AG04449 (cell line): Measurements from ENCODE around the gene ADM.
A peak's percentile ranks its signal among the peaks of the same experiment; 100 is the strongest.

Experiments
- CTCF ChIA-PET: fragments of 350-600 bp; formaldehyde crosslinking; extraction: SDS; loops from one replicate; lab custom pipeline; 2021; ENCODE audit warnings: antibody characterized with exemption; lab: Yijun Ruan, JAX
- POLR2A ChIA-PET: fragments of 400-600, 350-600 bp; formaldehyde crosslinking; extraction: SDS; loops from one replicate; lab custom pipeline; 2020; ENCODE audit warnings: antibody characterized with exemption, inconsistent platforms; lab: Yijun Ruan, JAX
- DNase-seq: peaks from one replicate; pipeline ENCODE4 v3.0.0-alpha.2; 2010; ENCODE audit warnings: low read depth, low spot score
- H3K4me3 ChIP-seq: 2 replicates; pipeline ENCODE4 v1.5.1; 2011; ENCODE audit warnings: low read depth, mild to moderate bottlenecking, control low read depth, low read length
- TF ChIP-seq, protein P1 (sequence below): IDR thresholded peaks from one replicate; pipeline ENCODE4 v1.5.1; 2011; ENCODE audit warnings: mild to moderate bottlenecking, moderate library complexity, low read length, control low read depth, inconsistent platforms; ENCODE audit not compliant: insufficient read depth; ENCODE audit errors: missing control alignments

ADM gene

DNA sequence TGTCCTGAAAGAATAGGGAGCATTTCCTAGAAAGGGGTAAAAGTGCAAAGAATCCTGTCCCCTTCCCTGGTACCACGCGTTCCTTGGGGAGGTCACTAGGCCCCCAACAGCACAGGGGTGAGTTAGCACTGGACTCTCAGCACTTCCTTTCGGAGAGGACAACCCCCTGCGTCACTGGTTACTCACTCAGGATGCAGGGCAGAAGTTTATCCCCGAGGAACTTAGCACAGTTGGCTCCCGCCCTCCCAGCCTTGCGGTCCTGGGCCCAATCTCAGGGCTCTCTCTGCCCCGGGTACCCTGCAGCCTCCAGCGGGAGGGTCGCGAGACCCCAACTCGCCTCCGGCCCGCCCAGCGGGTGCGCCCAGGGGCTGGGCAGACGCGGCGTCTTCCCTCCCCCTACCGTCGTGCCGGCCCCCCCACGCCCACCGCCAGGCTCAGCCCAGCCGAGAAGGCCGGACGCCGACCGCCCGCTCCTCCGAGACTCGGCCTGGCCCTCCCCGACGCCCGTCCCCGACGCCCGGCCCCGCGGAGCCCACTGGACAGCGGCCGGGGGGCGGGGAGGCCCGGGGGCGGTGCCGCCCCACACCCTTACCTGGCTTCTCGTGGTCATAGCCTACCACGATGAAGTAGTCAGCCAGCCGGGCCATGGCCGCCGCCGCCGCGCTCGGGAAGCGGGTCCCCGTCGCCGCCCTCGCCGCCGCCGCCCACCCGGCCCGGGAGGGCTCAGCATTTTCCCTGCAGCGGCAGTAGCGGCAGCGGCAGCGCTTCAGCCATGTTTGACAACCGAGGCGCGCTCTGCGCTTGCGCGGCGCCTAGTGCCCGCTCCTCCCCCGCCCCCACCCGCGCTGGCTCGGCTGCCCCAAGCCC lies 11.2 kb upstream of the ADM start, which contains the start of gene SBF2:
Gene SBF2 (minus strand): TSS at position 797 of the 867 bp plus-strand sequence. CDS start 150 bp downstream, at position 647.
- POLR2A ChIA-PET = interaction anchor here (0.6 to 1.0 kb wide), 3 partner anchors 9 to 690 kb away, joined by 3 to 7 read pairs (median 3); partner anchors contain the start of gene ADM
- CTCF ChIA-PET = interaction anchor here (1.4 to 1.7 kb wide), 2 partner anchors 9 to 86 kb away, joined by 3 to 6 read pairs; no protein-coding TSS in a partner anchor
- DNase-seq = no peak
- TF ChIP-seq, protein P1, sequence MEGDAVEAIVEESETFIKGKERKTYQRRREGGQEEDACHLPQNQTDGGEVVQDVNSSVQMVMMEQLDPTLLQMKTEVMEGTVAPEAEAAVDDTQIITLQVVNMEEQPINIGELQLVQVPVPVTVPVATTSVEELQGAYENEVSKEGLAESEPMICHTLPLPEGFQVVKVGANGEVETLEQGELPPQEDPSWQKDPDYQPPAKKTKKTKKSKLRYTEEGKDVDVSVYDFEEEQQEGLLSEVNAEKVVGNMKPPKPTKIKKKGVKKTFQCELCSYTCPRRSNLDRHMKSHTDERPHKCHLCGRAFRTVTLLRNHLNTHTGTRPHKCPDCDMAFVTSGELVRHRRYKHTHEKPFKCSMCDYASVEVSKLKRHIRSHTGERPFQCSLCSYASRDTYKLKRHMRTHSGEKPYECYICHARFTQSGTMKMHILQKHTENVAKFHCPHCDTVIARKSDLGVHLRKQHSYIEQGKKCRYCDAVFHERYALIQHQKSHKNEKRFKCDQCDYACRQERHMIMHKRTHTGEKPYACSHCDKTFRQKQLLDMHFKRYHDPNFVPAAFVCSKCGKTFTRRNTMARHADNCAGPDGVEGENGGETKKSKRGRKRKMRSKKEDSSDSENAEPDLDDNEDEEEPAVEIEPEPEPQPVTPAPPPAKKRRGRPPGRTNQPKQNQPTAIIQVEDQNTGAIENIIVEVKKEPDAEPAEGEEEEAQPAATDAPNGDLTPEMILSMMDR = no peak
- peak within 1 kb of the TSS; percentile 79 for H3K4me3 ChIP-seq

DNA sequence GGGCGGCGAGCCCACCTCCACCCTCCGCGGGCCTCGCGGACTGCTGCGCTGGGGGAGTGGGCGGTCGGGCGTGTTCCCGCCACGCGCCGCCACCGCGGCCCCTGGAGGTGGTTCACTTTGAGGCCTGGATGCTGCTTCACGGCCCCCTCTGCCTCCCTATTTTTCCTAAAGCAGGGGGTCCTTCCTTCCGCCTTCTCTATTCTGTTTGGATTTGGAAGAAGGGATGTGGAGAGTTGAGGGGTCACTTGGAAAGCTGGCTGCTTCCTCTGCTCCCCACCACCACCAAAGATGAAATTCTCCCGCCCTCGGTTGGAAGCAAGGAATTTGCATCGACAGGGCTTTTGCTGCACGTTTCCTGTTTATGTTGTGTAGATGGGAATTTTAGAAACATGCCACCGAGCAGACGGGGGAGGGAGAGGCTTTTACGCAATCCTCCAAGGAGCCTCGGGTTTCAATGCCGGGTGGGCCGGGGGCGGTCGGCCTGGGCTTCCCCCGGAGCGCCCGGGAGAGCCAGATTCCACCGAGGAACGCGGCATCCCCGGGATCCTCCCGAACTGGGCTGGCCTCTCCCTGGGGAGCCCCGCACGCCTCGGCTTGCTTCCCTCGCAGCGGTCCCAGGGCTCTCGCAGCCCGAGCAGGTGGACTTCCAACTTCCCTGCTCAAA lies 10.5 kb upstream of the ADM start:
- no peak for DNase-seq
- ChIA-PET CTCF (no interaction called here), POLR2A (interaction anchor here (2.9 kb wide), 1 partner anchor 11 kb away, joined by 27 read pairs; the partner anchor contains the start of gene ADM)
- TF ChIP-seq, protein P1 = no peak
- peak overlapping the region; percentile 79 for H3K4me3 ChIP-seq

DNA sequence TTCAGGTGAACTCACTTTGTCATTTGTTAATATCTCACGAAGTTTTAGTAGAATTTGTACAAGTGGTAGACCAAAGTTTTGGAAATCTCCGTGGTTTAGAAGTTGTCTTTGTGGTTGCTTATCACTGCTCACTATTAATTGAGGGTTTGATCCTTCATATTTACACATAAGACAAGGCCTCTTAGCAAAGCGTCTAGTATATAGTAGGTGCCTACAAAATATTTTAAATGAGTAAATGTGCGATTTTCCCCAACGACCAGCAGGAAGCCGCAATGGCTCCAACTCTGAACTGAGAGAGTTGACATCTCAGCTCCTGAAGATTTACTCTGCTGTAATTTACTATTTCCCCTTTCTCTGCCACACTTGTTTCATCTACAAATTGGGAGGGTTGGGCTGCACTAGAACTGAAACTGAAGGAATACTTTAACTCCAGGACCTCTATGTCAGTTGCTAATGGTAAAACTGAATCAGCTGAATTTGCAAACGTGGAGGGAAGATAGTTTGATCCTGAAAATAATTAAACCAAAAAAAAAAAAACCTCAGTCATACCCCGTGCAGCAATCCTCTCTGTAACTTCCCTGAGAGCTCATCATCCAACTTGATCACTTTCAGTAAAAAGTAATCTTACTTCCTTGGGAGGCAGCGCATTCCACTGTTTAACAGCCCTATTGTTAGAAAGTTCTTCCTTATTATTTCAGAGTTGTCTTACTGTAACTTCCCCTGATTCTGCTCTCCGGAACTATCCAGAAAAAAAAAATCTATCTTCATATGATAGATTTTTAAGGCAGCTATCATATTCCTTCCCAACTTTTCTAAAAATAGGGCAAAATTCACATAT lies 9.6 kb upstream of the ADM start:
- DNase-seq = no peak
- POLR2A ChIA-PET = interaction anchor here (0.6 to 2.9 kb wide), 2 partner anchors 10 to 322 kb away, joined by 3 to 27 read pairs; partner anchors contain the start of gene ADM
- H3K4me3 ChIP-seq = peak overlapping the region; percentile 79
- TF ChIP-seq, protein P1 = no peak
- CTCF ChIA-PET = interaction anchor here (1.0 to 4.8 kb wide), 3 partner anchors 9 to 88 kb away, joined by 3 to 26 read pairs (median 4); no protein-coding TSS in a partner anchor

DNA sequence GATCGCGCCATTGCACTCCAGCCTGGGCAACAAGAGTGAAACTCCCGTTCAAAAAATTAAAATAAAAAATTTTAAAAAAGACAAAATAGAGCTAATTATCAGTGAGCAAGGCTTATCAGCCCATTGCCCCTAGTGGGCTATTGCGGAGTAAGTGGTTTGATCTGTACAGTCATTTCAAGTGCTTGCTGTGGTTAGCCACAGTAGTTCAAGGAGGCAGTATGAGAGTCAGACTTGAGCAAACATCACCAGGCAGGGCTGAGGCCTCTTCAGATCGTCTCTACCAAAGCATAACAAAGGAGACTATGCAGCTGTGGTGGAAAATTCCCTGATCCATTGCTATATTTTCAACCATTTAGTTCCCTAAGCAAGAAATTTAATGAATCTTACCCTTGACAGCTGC lies 6.5 kb upstream of the ADM start:
- ChIA-PET POLR2A (interaction anchor here (0.6 kb wide), 1 partner anchor 572 kb away, joined by 3 read pairs; no protein-coding TSS in a partner anchor), CTCF (interaction anchor here (0.6 to 4.8 kb wide), 5 partner anchors 10 to 731 kb away, joined by 3 to 26 read pairs (median 5); no protein-coding TSS in a partner anchor)

DNA sequence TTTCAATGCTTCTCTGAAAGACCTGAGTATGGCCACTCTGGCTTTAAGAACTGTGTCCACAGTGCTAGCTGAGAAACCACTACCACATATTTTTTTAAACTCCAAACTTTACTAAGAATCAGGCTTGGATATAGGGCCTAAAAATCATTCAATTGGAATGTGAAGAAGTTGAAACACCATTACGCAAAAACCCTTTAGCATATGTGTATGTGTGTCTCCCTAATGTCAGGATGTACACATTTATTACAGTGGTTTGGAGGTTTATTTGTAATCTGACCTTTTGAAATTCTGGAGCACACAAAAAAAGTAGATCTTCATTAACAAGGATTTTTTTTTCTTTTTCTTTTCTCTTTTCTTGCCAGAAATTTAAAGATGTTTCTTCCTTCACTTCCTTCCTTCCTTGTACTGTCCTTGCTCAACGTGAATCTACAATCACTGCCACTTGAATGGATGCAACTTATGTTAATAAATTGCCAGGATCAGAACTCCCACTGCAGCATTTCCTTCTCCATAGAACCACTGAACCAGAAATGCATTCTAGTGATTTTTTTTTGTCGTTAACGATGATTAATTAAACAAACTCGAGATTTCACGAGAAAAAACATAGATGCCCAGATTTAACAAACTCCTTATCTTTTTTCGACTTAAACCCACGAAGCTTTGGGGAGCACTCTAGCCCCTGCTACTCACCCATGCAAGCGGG lies 3.1 kb upstream of the ADM start:
- ChIA-PET POLR2A (interaction anchor here (0.9 to 2.2 kb wide), 4 partner anchors 9 to 542 kb away, joined by 3 to 9 read pairs (median 4); no protein-coding TSS in a partner anchor), CTCF (interaction anchor here (1.1 to 5.7 kb wide), 7 partner anchors 9 to 439 kb away, joined by 3 to 39 read pairs (median 4); no protein-coding TSS in a partner anchor)
- DNase-seq = no peak
- TF ChIP-seq, protein P1 = no peak
- H3K4me3 ChIP-seq = peak overlapping the region; percentile 100

More for the DNA sequence above, 6.5 kb upstream of the ADM start:
- TF ChIP-seq, protein P1 = peak; percentile 35
- DNase-seq = peak; percentile 81
- H3K4me3 ChIP-seq = no peak overlapping the region
